HL-60 (cell line): ENCODE measurements around the gene ERF.

Source experiments
- CTCF ChIP-seq: IDR thresholded peaks from one replicate; pipeline ENCODE4 v1.5.1; 2011; ENCODE audit warnings: low read length, control low read depth, inconsistent platforms; ENCODE audit not compliant: insufficient read depth
- GABPA ChIP-seq: IDR thresholded peaks from 2 replicates; pipeline ENCODE4 v1.6.1; 2012; ENCODE audit warnings: low read depth
- REST ChIP-seq: IDR thresholded peaks from 2 replicates; pipeline ENCODE4 v1.6.1; 2012; ENCODE audit warnings: low read depth; ENCODE audit not compliant: insufficient replicate concordance

- no peak for TF ChIP-seq REST
- no peak for TF ChIP-seq CTCF
- no peak for TF ChIP-seq GABPA
Measured at GRCh38 chr19:42292042-42292960, 37.4 kb upstream of the ERF start.
